ENCODE results near the gene DPP3.

- TF ChIP-seq, protein P1, sequence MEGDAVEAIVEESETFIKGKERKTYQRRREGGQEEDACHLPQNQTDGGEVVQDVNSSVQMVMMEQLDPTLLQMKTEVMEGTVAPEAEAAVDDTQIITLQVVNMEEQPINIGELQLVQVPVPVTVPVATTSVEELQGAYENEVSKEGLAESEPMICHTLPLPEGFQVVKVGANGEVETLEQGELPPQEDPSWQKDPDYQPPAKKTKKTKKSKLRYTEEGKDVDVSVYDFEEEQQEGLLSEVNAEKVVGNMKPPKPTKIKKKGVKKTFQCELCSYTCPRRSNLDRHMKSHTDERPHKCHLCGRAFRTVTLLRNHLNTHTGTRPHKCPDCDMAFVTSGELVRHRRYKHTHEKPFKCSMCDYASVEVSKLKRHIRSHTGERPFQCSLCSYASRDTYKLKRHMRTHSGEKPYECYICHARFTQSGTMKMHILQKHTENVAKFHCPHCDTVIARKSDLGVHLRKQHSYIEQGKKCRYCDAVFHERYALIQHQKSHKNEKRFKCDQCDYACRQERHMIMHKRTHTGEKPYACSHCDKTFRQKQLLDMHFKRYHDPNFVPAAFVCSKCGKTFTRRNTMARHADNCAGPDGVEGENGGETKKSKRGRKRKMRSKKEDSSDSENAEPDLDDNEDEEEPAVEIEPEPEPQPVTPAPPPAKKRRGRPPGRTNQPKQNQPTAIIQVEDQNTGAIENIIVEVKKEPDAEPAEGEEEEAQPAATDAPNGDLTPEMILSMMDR (IDR thresholded peaks at IDR 0.05) = no peak
- TF ChIP-seq RORB (CRISPR knock-in tag; IDR thresholded peaks at IDR 0.05) (no peak), ZNF138 (CRISPR knock-in tag; conservative IDR thresholded peaks at IDR 0.05) (no peak), NFYB (CRISPR knock-in tag; conservative IDR thresholded peaks at IDR 0.05; ENCODE audit: low read depth) (no peak), FOXK1 (CRISPR knock-in tag; IDR thresholded peaks at IDR 0.05) (no peak), ZNF121 (CRISPR knock-in tag; IDR thresholded peaks at IDR 0.05) (no peak), SP1 (CRISPR knock-in tag; conservative IDR thresholded peaks at IDR 0.05) (no peak), TCF7 (CRISPR knock-in tag; IDR thresholded peaks at IDR 0.05; ENCODE audit: low read depth) (no peak), KAT7 (CRISPR knock-in tag; IDR thresholded peaks at IDR 0.05; ENCODE audit: borderline replicate concordance) (no peak)
- TF ChIP-seq, protein P2, sequence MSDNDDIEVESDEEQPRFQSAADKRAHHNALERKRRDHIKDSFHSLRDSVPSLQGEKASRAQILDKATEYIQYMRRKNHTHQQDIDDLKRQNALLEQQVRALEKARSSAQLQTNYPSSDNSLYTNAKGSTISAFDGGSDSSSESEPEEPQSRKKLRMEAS (CRISPR knock-in tag; IDR thresholded peaks at IDR 0.05) = no peak
- TF ChIP-seq, protein P3, sequence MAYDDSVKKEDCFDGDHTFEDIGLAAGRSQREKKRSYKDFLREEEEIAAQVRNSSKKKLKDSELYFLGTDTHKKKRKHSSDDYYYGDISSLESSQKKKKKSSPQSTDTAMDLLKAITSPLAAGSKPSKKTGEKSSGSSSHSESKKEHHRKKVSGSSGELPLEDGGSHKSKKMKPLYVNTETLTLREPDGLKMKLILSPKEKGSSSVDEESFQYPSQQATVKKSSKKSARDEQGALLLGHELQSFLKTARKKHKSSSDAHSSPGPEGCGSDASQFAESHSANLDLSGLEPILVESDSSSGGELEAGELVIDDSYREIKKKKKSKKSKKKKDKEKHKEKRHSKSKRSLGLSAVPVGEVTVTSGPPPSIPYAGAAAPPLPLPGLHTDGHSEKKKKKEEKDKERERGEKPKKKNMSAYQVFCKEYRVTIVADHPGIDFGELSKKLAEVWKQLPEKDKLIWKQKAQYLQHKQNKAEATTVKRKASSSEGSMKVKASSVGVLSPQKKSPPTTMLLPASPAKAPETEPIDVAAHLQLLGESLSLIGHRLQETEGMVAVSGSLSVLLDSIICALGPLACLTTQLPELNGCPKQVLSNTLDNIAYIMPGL (CRISPR knock-in tag; IDR thresholded peaks at IDR 0.05) = no peak
- TF ChIP-seq, protein P4, sequence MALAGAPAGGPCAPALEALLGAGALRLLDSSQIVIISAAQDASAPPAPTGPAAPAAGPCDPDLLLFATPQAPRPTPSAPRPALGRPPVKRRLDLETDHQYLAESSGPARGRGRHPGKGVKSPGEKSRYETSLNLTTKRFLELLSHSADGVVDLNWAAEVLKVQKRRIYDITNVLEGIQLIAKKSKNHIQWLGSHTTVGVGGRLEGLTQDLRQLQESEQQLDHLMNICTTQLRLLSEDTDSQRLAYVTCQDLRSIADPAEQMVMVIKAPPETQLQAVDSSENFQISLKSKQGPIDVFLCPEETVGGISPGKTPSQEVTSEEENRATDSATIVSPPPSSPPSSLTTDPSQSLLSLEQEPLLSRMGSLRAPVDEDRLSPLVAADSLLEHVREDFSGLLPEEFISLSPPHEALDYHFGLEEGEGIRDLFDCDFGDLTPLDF (CRISPR knock-in tag; IDR thresholded peaks at IDR 0.05) = no peak
Observed at GRCh38 chr11:66549696-66550095, 69.5 kb downstream of the DPP3 start.

Data from WTC11 (cell line).